HG03432 (cell line): ENCODE measurements around the gene DENND2C.

Experiments used
- ATAC-seq: cut with Tn5 transposase; IDR thresholded peaks from one replicate; pipeline ENCODE4 v1.9.1; 2021; ENCODE audit warnings: mild to moderate bottlenecking, moderate library complexity; ENCODE audit not compliant: unreplicated experiment

The DENND2C gene

DNA sequence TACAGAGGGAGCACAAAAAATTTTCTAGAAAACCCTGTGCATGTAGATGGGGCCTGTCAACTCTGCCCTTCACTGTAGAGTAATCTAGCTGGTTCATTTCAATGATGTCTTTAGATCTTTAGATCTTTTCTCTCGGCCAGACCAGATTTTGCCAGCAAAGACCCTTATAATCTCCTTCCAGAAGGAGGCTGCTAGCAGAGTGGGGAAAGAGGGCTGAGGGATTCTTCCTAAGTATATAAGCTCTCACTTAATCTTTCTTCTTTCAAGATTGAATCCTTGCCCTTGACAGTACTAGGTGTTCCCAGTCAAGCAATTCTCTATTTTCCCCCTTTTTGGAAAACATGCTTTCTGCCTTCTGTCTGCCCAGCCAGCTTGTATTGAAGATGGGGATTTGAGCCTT, 122.8 kb downstream of the DENND2C start:
- no peak for ATAC-seq

GRCh38 chr1:114545796-114546195, 124.1 kb downstream of the DENND2C start:
- no peak for ATAC-seq

GRCh38 chr1:114545315-114545714, 124.5 kb downstream of the DENND2C start:
- ATAC-seq, result no peak

- ATAC-seq, result no peak
These were observed 129.0 kb downstream of the DENND2C start for GRCh38 chr1:114540821-114541220.

GRCh38 chr1:114540272-114540671, 129.6 kb downstream of the DENND2C start:
- no peak for ATAC-seq

- ATAC-seq, result no peak
These were observed 133.8 kb downstream of the DENND2C start for GRCh38 chr1:114536043-114536442.

GRCh38 chr1:114535401-114535800, 134.4 kb downstream of the DENND2C start:
- no peak for ATAC-seq
